OCI-LY3 (cell line): ENCODE data around the gene PRR16.

Source experiments
- H2AFZ ChIP-seq: fragments of 200-600, 300-600 bp; shearing (Covaris generic); 2 replicates; pipeline ENCODE4 v1.6.0; 2014; ENCODE audit warnings: antibody characterized with exemption, low read depth, low read length
- H3K27ac ChIP-seq: fragments of 200-600, 300-600 bp; sonication (generic); 2 replicates; pipeline ENCODE4 v1.5.1; 2014; ENCODE audit warnings: mild to moderate bottlenecking, low read length, moderate library complexity, mixed read lengths
- H3K27me3 ChIP-seq: fragments of 200-600, 300-600 bp; sonication (generic); 2 replicates; pipeline ENCODE4 v1.6.1; 2014; ENCODE audit warnings: low read depth, low read length, mixed read lengths
- H3K36me3 ChIP-seq: fragments of 200-600, 300-600 bp; sonication (generic); replicated peaks from 2 replicates; pipeline ENCODE3; 2014; ENCODE audit warnings: low read depth, low read length, mixed read lengths
- H3K4me1 ChIP-seq: fragments of 300-600, 200-600 bp; sonication (generic); 2 replicates; pipeline ENCODE4 v1.6.1; 2014; ENCODE audit warnings: low read length, mixed read lengths
- H3K4me2 ChIP-seq: fragments of 200-600, 300-600 bp; sonication (generic); 2 replicates; pipeline ENCODE4 v1.6.1; 2014; ENCODE audit warnings: low read length, mixed read lengths
- H3K4me3 ChIP-seq: fragments of 300-600, 200-600 bp; sonication (generic); 2 replicates; pipeline ENCODE4 v1.5.1; 2014; ENCODE audit warnings: antibody characterized with exemption, mild to moderate bottlenecking, low read length, moderate library complexity
- H3K79me2 ChIP-seq: fragments of 300-600, 200-600 bp; shearing (Covaris generic); 2 replicates; pipeline ENCODE4 v1.6.1; 2014; ENCODE audit warnings: mild to moderate bottlenecking, low read length, mixed read lengths
- H3K9ac ChIP-seq: fragments of 300-600, 200-600 bp; shearing (Covaris generic); 2 replicates; pipeline ENCODE4 v1.6.0; 2014; ENCODE audit warnings: mild to moderate bottlenecking, low read length, moderate library complexity
- H3K9me3 ChIP-seq: fragments of 200-600, 300-600 bp; shearing (Covaris generic); 2 replicates; pipeline ENCODE4 v1.6.1; 2014; ENCODE audit warnings: low read length, mixed read lengths; ENCODE audit not compliant: insufficient read depth
- H4K20me1 ChIP-seq: fragments of 200-600, 300-600 bp; sonication (generic); 2 replicates; pipeline ENCODE4 v1.6.1; 2016; ENCODE audit warnings: low read length, mixed read lengths; ENCODE audit not compliant: insufficient read depth
- EZH2phosphoT487 ChIP-seq: fragments of 200-600 bp; shearing (Covaris generic); IDR thresholded peaks from 2 replicates; pipeline ENCODE4 v1.6.1; 2018; ENCODE audit warnings: antibody characterized with exemption, mixed run types, low read depth
- TF ChIP-seq, protein P1 (sequence below): fragments of 200-600, 300-600 bp; sonication (generic); IDR thresholded peaks from 2 replicates; pipeline ENCODE4 v1.5.1; 2014; ENCODE audit warnings: antibody characterized with exemption, low read length, low read depth

Gene PRR16

DNA sequence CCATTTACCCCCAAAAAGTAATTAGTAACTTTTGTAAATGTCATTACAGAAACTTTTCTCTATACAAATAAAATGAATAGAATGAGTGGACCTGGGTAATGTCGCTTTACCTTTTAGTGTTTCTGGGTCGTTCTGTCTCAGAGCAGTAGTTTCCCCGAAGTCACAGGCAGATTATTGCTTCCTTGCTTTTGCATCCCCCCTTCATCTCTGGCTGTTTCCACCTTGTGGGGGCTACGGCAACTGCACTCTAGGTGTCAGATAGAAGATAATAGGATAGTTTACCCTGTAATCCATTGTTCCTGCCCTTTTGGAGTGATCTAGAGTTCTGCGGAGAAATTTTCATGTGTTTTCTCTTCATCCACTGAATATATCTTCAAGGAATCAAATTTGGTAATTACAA lies 68.7 kb downstream of the PRR16 start:
- no peaks in the 10 kb centered on the region for H3K9me3 ChIP-seq
- H2AFZ ChIP-seq, result no peak overlapping the region
- TF ChIP-seq, protein P1, sequence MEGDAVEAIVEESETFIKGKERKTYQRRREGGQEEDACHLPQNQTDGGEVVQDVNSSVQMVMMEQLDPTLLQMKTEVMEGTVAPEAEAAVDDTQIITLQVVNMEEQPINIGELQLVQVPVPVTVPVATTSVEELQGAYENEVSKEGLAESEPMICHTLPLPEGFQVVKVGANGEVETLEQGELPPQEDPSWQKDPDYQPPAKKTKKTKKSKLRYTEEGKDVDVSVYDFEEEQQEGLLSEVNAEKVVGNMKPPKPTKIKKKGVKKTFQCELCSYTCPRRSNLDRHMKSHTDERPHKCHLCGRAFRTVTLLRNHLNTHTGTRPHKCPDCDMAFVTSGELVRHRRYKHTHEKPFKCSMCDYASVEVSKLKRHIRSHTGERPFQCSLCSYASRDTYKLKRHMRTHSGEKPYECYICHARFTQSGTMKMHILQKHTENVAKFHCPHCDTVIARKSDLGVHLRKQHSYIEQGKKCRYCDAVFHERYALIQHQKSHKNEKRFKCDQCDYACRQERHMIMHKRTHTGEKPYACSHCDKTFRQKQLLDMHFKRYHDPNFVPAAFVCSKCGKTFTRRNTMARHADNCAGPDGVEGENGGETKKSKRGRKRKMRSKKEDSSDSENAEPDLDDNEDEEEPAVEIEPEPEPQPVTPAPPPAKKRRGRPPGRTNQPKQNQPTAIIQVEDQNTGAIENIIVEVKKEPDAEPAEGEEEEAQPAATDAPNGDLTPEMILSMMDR, result no peak
- no peak for TF ChIP-seq EZH2phosphoT487
- no peaks in the 10 kb centered on the region for H3K79me2 ChIP-seq
- no peaks in the 10 kb centered on the region for H4K20me1 ChIP-seq
- no peak overlapping the region for H3K4me3 ChIP-seq
- H3K4me2 ChIP-seq, result no peak overlapping the region
- no peak overlapping the region for H3K9ac ChIP-seq
- H3K36me3 ChIP-seq, result no peaks in the 10 kb centered on the region
- no peaks in the 10 kb centered on the region for H3K4me1 ChIP-seq
- H3K27ac ChIP-seq, result no peak overlapping the region
- H3K27me3 ChIP-seq, result no peaks in the 10 kb centered on the region

DNA sequence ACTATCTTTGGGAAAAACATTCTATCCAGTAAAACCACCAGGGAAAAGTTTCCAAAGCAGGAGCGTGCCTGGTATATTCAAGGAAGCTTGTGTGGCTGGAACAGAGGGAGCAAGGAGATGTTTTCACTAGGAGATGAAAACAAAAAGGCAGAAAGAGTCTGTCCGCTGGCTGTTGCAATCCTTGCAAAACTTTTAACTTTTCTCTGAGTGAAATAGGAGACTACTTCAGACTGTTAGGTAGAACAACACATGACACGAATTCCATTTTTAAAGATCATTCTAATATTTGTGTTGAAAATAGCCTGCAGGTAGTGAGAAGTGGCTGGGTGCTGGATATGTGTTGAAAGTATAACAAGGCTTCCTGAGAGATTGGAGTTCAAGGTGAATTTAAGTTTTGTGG lies 69.5 kb downstream of the PRR16 start:
- Histone ChIP-seq H3K36me3 (no peaks in the 10 kb centered on the region), H2AFZ (no peak overlapping the region), H3K9me3 (no peaks in the 10 kb centered on the region), H3K9ac (no peak overlapping the region), H3K79me2 (no peaks in the 10 kb centered on the region), H3K4me1 (no peaks in the 10 kb centered on the region), H3K27ac (no peak overlapping the region), H3K4me2 (no peak overlapping the region), H3K27me3 (no peaks in the 10 kb centered on the region), H4K20me1 (no peaks in the 10 kb centered on the region), H3K4me3 (no peak overlapping the region)
- no peak for TF ChIP-seq EZH2phosphoT487
- TF ChIP-seq, protein P1, result no peak

DNA sequence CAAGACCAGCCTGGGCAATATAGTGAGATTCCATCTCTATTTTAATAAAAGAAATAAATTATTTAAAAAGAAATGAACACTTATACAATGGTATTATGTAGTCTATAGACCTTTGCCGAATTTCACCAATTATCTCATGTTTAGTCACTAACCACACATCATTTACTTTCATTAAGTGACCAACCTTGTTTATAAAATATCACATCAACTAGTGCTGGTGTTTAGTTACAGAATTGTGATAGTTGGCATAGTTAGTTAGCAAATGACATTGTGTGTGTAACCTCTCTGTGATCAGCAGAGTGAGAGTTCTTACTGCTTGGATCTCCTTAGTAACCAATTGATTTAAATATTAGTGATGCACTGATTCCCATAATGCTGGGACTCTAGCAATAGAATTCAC lies 71.8 kb downstream of the PRR16 start:
- no peaks in the 10 kb centered on the region for H3K79me2 ChIP-seq
- no peaks in the 10 kb centered on the region for H3K36me3 ChIP-seq
- H3K4me1 ChIP-seq, result no peaks in the 10 kb centered on the region
- no peaks in the 10 kb centered on the region for H3K27me3 ChIP-seq
- no peaks in the 10 kb centered on the region for H4K20me1 ChIP-seq
- H3K27ac ChIP-seq, result no peak overlapping the region
- H3K9me3 ChIP-seq, result no peaks in the 10 kb centered on the region
- no peak overlapping the region for H3K9ac ChIP-seq
- TF ChIP-seq EZH2phosphoT487, result no peak
- TF ChIP-seq, protein P1, result no peak
- no peak overlapping the region for H3K4me2 ChIP-seq
- no peak overlapping the region for H3K4me3 ChIP-seq
- no peak overlapping the region for H2AFZ ChIP-seq

DNA sequence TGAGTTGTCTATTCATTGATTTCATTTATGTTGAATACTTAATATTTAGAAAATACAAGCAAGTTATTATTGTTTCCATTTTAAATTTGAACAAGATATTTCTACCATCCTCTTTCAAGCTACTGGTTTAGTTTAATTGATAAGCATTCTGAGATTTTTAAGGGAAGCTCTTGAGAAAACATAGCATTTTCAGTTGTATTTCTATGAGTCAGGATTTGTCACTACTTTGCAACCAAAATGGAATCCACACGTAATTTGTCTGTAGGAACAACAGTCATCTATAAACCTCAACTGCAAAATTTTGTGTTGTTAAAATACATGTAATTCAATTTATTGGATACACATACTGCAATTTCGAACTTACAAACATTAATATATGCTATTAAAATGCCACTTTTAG lies 74.0 kb downstream of the PRR16 start:
- no peak overlapping the region for H3K4me2 ChIP-seq
- no peak overlapping the region for H3K9ac ChIP-seq
- no peak overlapping the region for H3K27ac ChIP-seq
- H3K4me3 ChIP-seq, result no peak overlapping the region
- no peaks in the 10 kb centered on the region for H3K36me3 ChIP-seq
- H3K79me2 ChIP-seq, result no peaks in the 10 kb centered on the region
- no peaks in the 10 kb centered on the region for H4K20me1 ChIP-seq
- H2AFZ ChIP-seq, result no peak overlapping the region
- no peaks in the 10 kb centered on the region for H3K27me3 ChIP-seq
- H3K9me3 ChIP-seq, result no peaks in the 10 kb centered on the region
- no peak for TF ChIP-seq EZH2phosphoT487
- TF ChIP-seq, protein P1, result no peak
- H3K4me1 ChIP-seq, result no peaks in the 10 kb centered on the region
